Measurements from ENCODE around the gene MORC3.
"Not testable (repeated sequence)": the region's sequence is repeated elsewhere in the genome, so short reads cannot be mapped to it uniquely, and the experiment has no call there.

The MORC3 gene

DNA sequence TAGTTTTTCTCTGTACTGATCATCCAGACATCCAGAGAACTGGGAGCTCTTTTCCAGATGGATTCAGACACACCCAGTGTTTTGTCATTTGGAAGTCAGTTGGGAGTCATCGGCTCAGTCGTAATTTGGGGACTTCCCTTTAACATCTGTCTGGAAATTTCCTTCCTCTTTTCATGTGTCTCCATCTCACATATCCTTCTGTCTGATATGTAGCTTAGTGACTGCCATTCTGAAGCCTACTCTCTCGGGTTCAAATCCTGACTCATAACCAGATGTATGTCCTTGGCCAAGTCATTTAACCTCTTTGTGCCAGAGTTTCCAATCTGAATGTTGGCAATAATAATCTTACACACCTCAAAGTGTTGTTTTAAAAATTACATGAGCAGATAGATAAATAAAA, 3.0 kb downstream of the MORC3 start:
- no peak for DNase-seq

DNA sequence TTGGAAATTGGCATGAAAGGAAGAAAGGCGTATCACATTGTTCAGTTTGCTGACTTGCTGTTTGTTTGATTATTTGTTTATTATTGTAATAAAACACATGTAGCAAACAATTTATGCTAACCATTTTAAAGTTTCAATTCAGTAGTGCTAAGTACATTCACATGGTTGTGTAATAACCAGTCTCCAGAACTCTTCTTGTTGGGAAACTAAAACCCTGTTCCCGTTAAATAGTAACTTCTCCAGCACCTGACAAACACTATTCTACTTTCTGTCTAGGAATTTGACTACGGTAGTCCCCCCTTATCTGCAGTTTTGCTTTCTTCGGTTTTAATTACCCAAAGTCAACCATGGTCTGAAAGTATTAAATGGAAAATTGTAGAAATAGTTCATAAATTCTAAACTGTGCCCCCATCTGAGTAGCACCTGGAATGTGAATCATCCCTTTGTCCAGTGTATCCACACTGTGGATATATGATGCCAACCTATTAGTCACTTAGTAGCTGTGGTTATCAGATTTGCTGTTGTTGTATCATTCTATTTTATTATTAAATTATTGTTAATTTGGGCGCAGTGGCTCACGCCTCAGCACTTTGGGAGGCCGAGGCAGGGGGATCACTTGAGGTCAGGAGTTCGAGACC, 5.5 kb downstream of the MORC3 start:
- DNase-seq: no peak

DNA sequence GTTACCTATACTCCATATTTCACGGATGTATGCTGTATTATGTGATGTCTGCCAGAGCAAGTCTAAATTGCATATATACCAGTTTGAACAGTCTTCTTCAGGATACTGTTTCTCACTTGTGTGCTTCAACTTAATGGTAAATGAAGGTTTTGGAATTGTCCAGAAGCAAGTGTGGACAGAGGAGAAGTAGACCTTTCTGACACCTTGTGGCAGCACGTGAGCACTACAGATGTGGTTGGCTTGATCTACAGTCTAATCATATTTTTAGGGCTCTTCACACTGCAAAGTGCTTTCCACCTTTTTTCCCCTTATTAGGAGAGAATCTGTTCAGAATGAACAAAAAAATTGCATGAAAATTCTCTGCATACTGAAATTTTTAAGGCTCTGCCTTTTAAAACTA, 10.9 kb downstream of the MORC3 start:
- peak; percentile 67 for DNase-seq

DNA sequence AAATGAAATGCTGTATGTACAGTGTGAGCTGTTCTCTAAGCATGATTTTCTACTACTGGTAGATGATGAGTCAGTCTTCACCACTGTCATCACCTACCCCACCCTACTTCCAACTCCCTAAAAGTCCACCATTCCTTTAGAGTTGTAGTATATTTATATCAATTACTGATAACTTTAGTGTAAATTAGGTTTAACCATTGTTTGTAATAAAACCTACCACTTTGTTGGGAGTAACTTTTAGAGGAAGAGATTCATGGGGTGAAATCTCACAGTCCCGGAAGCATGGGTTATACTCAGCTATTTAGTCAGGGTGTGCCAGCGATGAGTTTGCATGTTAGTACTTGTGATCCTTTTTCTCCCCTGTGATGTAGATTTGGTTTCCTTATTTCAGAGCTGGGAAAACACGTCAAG, 17.1 kb downstream of the MORC3 start:
- no peak for DNase-seq

DNA sequence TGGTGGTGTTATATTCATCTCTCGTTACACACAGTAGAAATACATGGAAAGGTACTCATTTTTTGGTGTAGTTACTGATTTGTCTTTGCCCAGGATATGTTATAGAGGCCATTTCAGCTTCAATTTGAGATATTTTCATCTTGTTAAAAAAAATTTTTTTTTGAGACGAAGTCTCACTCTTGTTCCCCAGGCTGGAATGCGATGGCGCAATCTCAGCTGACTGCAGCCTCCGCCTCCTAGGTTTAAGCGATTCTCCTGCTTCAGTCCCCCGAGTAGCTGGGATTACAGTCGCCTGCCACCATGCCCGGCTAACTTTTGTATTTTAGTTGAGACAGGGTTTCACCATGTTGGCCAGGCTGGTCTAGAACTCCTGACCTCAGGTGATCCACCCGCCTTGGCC, 19.0 kb downstream of the MORC3 start:
- no peak for DNase-seq

DNA sequence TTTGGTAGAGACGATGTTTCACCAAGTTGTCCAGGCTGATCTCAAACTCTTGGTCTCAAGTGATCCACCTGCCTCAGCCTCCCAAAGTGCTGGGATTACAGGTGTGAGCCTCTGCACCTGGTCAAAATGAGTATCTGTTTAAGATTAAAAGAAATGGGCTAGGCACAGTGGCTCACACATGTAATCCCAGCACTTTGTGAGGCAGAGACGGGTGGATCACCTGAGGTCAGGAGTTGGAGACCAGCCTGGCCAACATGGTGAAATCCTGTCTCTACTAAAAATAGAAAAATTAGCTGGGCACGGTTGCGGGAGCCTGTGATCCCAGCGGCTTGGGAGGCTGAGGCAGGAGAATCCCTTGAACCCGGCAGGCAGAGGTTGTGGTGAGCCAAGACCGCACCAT, 22.6 kb downstream of the MORC3 start:
- not testable (repeated sequence) for DNase-seq

DNA sequence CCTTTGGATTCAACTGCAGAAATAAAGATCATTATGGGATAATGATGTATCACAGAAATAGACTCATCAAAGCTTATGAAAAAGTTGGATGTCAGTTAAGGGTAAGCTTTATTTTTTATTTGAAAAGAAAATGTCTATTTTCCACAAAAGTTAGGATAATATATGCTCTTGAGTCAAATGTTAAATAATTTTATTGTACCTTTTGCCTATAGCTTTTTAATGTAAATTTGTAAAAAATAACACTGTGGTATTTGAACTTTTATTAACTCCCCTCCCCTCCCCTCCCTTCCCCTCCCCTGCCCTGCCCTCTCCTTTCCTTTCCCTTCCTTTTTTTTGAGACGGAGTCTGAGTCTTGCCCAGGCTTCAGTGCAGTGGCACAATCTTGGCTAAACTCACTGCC, 24.9 kb downstream of the MORC3 start:
- no peak for DNase-seq

DNA sequence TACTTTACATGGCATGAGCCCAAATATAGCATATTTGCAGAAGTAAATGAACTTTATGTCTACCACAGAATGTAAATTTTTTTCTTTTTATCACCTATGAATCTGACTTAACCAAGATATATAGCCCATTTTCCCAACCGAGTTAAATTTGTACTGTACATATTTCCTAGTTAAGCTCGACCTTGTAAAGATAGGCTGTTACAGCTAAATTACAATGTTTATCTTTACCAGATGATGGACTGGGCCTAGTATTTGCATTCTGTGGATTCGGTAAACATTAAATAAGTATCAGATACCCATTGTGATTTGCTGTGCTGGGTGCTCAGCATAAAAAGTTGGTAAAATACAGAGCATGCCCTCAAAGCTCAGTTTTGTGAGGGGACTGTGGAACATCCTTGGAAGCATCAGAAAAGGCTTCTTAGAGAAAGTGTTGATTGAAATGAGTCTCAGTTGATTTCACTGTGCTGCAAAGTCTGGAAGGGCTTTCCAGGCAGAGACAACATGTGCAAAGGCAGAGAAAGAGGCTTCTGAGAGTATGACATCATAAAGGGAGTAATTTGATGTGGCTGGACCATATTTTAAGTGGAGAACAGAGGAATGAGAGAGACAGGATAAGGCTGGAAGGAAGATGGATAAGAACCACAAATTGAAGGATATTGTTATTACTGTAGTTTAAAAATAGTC, 27.4 kb downstream of the MORC3 start:
- DNase-seq: no peak

DNA sequence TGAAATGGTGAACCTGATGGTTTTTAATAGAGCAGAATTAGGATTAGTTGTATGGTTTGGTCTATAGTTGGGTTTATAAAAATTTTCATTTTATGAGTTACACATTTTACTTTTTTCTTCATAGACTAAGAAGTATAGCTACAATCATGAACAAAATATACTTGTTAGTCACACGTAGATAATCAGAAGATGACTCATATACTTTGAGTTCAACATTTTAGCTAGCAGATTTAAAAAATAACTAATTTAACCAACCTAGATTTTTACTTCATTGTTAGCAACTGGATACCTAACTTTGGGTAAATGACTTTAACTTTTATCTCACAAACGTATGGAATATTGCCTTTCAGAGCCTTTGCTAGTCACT, 27.9 kb downstream of the MORC3 start:
- DNase-seq: no peak

DNA sequence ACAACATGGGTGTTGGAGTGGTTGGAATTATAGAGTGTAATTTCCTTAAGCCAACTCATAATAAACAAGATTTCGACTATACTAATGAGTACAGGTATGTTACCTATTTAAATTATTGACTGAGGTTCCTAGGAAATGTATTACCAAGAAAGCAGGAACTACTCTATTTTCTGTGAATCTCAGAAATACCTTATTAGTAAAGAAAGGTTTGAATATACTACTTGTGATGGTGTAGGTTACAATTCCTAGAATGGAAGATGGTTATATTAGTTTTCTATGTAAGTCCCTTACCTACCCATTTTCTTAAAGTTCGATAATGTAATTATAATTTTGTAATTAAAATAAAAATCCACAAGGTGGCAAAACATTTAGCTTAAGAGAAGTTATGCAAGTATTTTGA, 29.3 kb downstream of the MORC3 start:
- no peak for DNase-seq

DNA sequence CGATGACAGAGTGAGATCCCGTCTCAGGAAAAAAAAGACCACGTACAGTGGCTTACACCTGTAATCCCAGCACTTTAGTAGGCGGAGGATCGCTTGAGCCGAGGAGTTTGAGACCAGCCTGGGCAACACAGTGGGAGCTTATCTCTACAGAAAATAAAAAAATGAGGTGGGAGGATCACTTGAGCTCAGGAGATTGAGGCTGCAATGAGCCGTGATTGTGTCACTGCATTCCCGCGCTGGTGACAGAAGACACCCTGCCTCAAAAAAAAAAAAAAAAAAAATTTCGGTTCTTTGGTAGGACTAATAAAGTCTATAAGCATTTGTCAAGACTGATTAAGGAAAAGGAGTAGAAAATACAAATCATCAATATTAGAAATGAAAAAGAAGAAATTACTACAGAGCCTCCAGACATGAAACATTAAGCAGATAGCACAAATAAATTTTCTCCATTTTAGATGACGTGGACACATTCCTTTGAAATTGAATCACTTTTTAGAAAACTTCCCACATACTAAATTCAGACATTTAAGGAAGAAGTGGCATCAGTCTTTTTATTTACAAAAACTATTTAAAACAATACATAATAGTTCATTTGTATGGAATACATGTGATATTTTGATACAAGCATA, 30.4 kb downstream of the MORC3 start:
- no peak for DNase-seq

DNA sequence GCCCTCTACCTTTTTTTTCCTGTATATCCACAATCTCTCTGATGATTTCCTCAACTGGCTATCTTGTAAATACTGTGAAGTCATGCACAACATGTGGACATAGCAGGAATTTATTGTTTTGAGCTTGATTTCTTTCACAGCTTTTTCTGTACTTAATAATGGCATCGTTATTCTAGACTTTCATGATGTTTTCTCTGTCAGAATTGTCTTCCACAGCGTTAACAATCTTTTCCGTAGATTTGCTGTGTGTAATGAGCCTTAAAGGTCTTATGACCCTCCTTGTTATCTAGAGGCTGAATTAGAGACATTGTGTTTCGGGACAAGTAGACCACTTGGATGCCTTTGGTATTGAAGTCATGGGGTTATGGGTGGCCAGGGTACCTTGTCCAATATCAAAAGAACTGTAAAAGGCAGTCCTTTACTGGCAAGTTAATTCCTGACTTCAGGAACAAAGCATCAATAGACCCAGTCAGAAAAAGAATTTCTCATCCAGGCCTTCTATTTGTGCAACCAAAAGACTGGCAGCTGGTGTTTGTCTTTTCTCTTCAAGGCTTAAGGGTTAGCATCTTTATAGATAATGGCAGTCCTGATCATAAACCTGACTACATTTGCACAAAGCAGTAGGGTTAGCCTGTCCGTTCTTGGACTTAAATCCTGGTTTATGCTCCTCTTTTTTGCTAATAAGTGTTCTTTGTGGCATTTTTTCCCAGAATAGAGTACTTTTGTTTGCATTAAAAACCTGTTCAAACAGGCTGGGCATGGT, 35.1 kb downstream of the MORC3 start:
- DNase-seq: no peak

DNA sequence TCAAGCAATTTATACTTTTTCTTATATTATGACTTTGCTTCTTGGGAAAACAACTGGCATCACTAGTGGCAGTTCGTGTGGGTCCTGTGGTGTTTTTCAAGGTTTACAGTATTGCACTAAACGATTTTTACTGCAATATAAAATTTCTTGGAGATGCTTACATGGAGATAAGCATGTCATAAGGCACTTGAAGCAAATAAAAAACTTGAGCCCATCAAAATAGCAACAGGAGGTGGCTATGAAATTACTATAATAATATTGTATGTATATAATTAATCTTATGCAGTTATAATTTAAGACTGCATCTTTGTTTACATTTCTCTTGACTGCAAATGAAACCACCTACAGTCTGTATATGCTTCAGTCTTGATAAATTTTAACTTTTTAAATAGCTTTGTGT, 35.9 kb downstream of the MORC3 start:
- DNase-seq: no peak

DNA sequence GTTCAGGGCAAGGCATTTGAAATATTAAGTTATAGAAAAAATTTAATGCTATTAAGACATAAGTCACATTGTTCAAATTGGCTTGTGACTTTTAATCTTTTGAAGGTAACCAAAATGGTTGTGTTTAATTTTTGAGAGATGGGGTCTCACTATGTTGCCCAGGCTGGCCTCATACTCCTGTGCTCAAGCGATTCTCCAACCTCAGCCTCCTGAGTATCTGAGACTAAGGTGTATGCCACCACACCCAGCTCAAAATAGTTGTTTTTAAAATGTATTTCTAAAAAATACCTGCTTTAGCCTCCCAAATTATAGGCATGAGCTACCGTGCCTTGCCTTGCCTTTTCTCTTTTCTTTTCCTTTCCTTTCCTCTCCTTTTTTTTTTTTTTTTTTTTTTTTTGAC, 39.2 kb downstream of the MORC3 start:
- DNase-seq: no peak

DNA sequence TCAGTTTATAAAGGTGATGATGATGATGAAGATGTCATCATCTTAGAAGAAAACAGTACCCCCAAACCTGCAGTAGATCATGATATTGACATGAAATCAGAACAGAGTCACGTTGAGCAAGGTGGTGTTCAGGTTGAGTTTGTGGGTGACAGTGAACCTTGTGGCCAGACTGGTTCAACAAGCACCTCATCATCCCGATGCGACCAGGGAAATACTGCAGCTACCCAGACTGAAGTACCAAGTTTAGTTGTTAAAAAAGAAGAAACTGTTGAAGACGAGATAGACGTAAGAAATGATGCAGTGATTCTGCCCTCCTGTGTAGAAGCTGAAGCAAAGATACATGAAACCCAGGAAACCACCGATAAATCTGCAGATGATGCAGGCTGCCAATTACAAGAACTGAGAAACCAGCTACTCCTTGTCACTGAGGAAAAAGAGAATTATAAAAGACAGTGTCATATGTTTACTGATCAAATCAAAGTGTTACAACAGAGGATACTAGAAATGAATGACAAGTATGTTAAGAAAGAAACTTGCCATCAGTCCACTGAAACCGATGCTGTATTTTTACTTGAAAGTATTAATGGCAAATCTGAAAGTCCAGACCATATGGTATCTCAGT, 49.2 kb downstream of the MORC3 start:
- no peak for DNase-seq

DNA sequence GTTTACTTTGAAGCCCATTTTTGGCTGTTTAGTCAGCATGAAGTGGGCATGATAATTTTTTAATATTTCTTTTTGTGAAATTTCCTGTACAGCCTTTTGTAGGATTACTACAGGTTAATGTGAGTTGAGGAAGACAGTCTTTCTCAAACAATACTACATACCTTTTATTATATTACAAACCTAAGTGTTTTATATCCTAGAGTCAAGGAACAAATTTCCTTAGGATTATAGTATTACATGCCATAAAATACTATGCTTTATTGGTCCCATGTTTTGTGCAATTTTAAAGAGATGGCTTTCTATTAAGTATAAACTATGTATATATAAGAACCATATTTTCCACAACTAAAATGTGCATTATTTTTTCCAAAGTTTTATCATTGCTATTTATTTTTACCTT, 56.0 kb downstream of the MORC3 start:
- DNase-seq: no peak

DNA sequence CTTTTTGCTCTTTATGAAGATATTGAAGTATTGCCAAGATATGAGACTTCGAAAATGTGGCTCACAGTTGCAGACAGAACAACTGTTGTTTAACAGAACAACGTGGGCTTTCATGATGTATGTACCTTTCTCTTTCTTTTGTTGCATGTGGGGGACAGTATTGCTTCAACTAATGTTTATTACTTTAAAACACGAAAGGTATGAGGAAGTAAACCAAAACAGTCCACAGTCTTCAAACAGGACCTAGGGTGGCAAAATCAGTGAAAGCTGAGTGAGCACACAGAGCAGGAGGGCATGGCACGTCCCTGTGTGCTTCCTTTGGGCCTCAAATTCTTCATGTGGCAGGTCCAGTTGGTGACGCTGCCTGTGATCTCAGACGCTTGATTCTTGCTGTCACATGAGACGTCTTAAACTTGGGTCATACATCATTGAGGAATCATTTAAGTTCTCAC, 57.4 kb downstream of the MORC3 start:
- no peak for DNase-seq

DNA sequence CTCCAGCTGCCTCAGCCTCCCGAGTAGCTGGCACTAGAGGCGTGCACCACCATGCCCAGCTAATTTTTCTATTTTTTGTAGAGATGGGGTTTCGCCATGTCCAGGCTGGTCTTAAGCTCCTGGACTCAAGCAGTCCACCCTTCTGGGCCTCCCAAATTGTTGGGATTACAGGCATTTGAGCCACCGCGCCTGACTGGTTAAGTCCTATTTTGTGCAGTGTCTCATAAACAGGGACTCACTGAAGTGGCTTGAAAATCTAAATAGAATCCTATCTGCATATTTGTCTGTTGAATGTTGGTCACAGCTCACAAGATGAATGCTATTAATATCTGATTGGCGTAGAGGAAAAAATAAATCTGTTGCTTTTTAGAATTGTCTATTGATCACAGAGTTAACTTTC, 59.3 kb downstream of the MORC3 start:
- no peak for DNase-seq

DNA sequence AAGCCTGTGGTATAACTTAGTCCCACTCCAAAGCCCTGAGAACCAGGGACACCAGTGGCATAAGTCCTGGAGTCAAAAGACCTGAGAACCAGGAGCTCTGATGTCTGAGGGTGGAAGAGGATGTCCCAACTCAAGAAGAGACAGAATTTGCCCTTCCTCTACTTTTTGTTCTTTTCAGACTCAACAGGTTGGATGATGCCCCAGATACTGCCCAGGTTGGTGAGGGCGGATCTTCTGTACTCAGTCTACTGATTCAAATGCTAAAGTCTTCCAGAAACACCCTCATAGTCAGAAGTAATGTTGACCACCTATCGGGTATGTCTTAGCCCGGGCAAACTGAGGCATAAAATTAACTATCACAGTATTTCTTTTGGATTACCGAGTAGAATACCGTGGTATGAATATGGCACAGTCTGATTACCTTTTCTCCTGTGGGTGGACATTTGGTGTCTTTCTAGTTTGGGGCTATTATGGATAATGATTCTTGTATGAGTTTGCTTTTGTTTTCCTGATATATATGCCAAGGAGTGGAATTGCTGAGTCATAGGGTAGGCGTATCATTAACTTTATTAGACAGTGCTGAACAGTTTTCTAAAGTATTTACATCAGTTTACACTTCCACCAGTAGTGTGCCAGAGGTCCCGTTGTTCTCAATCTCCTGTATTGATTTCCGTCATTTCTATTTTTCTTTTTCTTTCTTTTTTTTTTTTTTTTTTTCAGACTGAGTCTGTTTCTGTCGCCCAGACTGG, 62.0 kb downstream of the MORC3 start:
- no peak for DNase-seq

DNA sequence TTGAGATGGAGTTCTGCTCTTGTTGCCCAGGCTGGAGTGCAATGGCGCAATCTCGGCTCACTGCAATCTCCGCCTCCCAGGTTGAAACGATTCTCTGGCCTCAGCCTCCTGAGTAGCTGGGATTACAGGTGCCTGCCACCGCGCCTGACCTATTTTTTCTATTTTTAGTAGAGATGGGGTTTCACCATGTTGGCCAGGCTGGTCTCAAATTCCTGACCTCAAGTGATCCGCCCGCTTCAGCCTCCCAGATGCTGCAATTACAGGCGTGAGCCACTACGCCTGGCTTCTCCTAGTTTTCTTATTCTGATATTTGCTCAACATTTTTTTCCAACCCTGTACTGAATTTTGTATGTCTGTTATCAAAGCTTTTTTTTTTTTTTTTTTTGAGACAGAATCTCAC, 62.7 kb downstream of the MORC3 start:
- DNase-seq: not testable (repeated sequence)

DNA sequence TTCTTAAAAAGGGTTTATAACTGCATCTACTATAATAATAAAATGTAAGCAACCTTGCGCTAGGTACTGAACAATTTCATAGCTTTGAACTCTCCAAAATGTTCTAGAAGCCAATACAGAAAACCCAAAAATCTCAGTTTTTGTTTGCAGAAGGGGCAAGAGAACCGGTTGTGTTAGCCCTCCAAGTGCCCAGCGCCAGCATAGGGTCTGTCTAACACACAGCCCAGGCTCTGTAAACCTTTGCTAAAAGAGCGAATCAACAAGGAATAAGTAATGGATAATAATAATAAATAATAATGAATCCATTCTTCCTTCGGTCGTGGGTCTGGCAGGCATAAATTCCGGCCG, 64.9 kb downstream of the MORC3 start:
- no peak for DNase-seq

DNA sequence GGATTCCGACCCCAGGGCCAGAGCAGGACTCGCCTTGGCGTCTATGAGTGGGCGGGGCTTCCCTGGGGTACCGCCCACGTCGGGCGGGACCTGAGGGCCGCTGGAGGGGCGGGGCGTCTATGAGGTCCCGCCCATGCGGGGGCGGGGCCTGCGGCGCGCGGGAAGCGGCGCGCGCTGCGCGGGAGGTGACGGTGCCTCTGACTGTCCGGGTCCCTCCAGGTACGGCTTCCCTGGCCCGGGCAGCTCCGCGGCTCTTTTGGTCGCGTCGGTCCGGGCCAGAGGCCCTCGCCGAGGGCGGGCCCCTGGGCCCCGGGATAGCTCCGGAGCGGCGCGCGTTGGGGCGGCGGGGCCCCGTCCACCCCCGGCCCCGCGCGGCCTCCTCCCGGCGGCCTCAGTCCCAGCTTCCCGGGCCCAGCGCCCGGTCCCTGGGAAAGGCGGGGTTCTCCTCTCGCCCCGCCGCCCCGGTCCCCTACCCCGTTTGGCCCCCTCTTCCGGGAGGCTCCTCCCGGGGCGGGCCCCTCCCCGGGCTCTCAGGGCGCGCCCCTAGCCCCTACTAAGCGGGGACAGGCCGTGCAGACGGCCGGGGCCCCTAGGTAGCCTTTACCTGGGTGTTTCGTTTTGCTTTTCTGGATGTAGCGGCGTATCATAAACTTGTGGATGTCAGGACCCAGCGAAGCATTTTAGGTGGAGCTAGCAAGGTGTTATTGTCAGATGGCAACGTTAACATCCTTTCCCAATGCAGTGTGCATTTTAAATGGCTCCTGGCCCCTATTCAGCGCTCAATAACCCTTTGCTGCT, 65.4 kb downstream of the MORC3 start, which contains the start of gene CHAF1B:
Gene CHAF1B (plus strand): TSS at position 160 of the 798 bp plus-strand sequence. CDS start 745 bp downstream, outside the sequence.
- DNase-seq: peak; percentile 33
